Upper lobe of right lung (tissue), 1 donor: ENCODE measurements around the gene TASP1. TPM values are rescaled to one million over a fixed set of nuclear protein-coding genes. Genes with fewer than 3 reads are reported as not detected.

Experiments
- ATAC-seq: fragments of 200-7000 bp; cut with Tn5 transposase; one replicate; pipeline ENCODE4 v1.9.1; 2020; ENCODE audit warnings: mild to moderate bottlenecking, moderate library complexity
- DNase-seq: peaks from one replicate; pipeline ENCODE4 v3.0.0-alpha.2; 2020
- H3K27ac ChIP-seq: fragments of 200-600 bp; one replicate; pipeline ENCODE4 v1.8.0; 2022
- H3K27me3 ChIP-seq: fragments of 200-600 bp; one replicate; pipeline ENCODE4 v1.8.0; 2022; ENCODE audit warnings: mild to moderate bottlenecking
- H3K36me3 ChIP-seq: fragments of 200-600 bp; one replicate; pipeline ENCODE4 v1.8.0; 2022
- H3K4me1 ChIP-seq: fragments of 200-600 bp; one replicate; pipeline ENCODE4 v1.8.0; 2022
- H3K4me3 ChIP-seq: fragments of 200-600 bp; one replicate; pipeline ENCODE4 v1.8.0; 2022; ENCODE audit warnings: mild to moderate bottlenecking
- H3K9me3 ChIP-seq: fragments of 200-600 bp; one replicate; pipeline ENCODE4 v1.8.0; 2022
- CTCF ChIP-seq: fragments of 200-600 bp; IDR thresholded peaks from one replicate; pipeline ENCODE4 v1.8.0; 2022; ENCODE audit warnings: antibody characterized with exemption
- intact Hi-C: fragments of 100-400 bp; cut with DNase I; formaldehyde crosslinking; loops from one replicate; pipeline ENCODE4 v1.11.0; 2022
- total RNA-seq: library from RNA; stranded (reverse); fragmentation: NEBNext Ultra II Directional; extraction: Animal tissue kit (Norgen Biotek cat#: 25700); gene quantifications from one replicate; pipeline ENCODE4 v1.2.1, GENCODE V29; 2021
- donor health status: DM: no; HTN: yes; CAD: no; lungs with severe emphysema.

Gene TASP1
- total RNA-seq, 1 donor from 2014 or later: 17.1 TPM

GRCh38 chr20:13428684-13429083 is 210.0 kb downstream of the TASP1 start:
- ATAC-seq (no peak), DNase-seq (no peak)
- intact Hi-C loops: no loop called here
- Histone ChIP-seq H3K36me3 (peaks cover 2% of the 10 kb centered on the region), H3K4me1 (peaks cover 5% of the 10 kb centered on the region), H3K9me3 (no peaks in the 10 kb centered on the region), H3K27me3 (no peaks in the 10 kb centered on the region), H3K4me3 (no peak overlapping the region), H3K27ac (no peak overlapping the region)
- no peak for TF ChIP-seq CTCF

- ATAC-seq (no peak), DNase-seq (no peak)
- Histone ChIP-seq H3K36me3 (no peaks in the 10 kb centered on the region), H3K27me3 (no peaks in the 10 kb centered on the region), H3K27ac (no peak overlapping the region), H3K9me3 (no peaks in the 10 kb centered on the region), H3K4me1 (peaks cover 5% of the 10 kb centered on the region), H3K4me3 (no peak overlapping the region)
- TF ChIP-seq CTCF: no peak
- intact Hi-C loops: no loop called here
Measured at GRCh38 chr20:13426870-13427269, 211.9 kb downstream of the TASP1 start.

- intact Hi-C loops: no loop called here
- Histone ChIP-seq H3K36me3 (no peaks in the 10 kb centered on the region), H3K9me3 (no peaks in the 10 kb centered on the region), H3K27ac (no peak overlapping the region), H3K27me3 (no peaks in the 10 kb centered on the region), H3K4me3 (no peak overlapping the region), H3K4me1 (peaks cover 5% of the 10 kb centered on the region)
- ATAC-seq (no peak), DNase-seq (no peak)
- TF ChIP-seq CTCF: no peak
Measured at GRCh38 chr20:13425381-13426135, 213.2 kb downstream of the TASP1 start.

GRCh38 chr20:13424174-13424833 is 214.4 kb downstream of the TASP1 start:
- H3K9me3 ChIP-seq: no peaks in the 10 kb centered on the region
- DNase-seq: no peak
- no peak overlapping the region for H3K4me3 ChIP-seq
- no peak overlapping the region for H3K27ac ChIP-seq
- no peaks in the 10 kb centered on the region for H3K36me3 ChIP-seq
- TF ChIP-seq CTCF: no peak
- H3K27me3 ChIP-seq: no peaks in the 10 kb centered on the region
- intact Hi-C loops: no loop called here
- no peak for ATAC-seq
- H3K4me1 ChIP-seq: peaks cover 5% of the 10 kb centered on the region

GRCh38 chr20:13423472-13424173 is 215.1 kb downstream of the TASP1 start:
- H3K9me3 ChIP-seq: no peaks in the 10 kb centered on the region
- no peaks in the 10 kb centered on the region for H3K36me3 ChIP-seq
- intact Hi-C loops: no loop called here
- no peak for TF ChIP-seq CTCF
- H3K4me1 ChIP-seq: peaks cover 5% of the 10 kb centered on the region
- ATAC-seq (no peak), DNase-seq (no peak)
- no peaks in the 10 kb centered on the region for H3K27me3 ChIP-seq
- H3K27ac ChIP-seq: no peak overlapping the region
- H3K4me3 ChIP-seq: no peak overlapping the region
